ENCODE measurements around the gene POC1A. TPM values are rescaled to one million over a fixed set of nuclear protein-coding genes. Genes with fewer than 3 reads are reported as not detected.

POC1A gene
- total and polyA plus RNA-seq, 2 of the 8 experiments (the other 6 are each of a cell fraction or from before 2014, with no cell fraction given): 35.7 to 39.2 TPM

- H3K14ac ChIP-seq (ENCODE audit: insufficient read length): no peak overlapping the region
- WGBS, 2 experiments (ENCODE audit: extremely low coverage in 1 of 2, insufficient coverage in 1 of 2, insufficient read length in 1 of 2, insufficient replicate concordance in 2 of 2, low coverage in 1 of 2, low lambda C conversion rate in 2 of 2, missing lambda C conversion rate in 1 of 2): 97% methylated on average over 5 of the region's 5 CpGs; no CpG with 5 or more reads in 1 of the 2 experiments
- POLR2A ChIA-PET (ENCODE audit: partially characterized antibody): interaction anchor here (0.7 to 1.8 kb wide), 5 partner anchors 10 to 167 kb away, joined by 3 to 5 read pairs (median 4); partner anchors contain the start of gene RPL29
Observed at GRCh38 chr3:52118156-52118875, 35.9 kb downstream of the POC1A start.

More at GRCh38 chr3:52118156-52118875, 35.9 kb downstream of the POC1A start:
- H3K18ac ChIP-seq (ENCODE audit: extremely low read depth, low read length): no peak overlapping the region
- H3K79me1 ChIP-seq (ENCODE audit: low read depth, low read length): no peaks in the 10 kb centered on the region; the same call in 1 of the 2 replicates
- TF ChIP-seq SP1 (IDR thresholded peaks at IDR 0.05; ENCODE audit: low read depth, low read length) (no peak), RAD21 (IDR thresholded peaks at IDR 0.05 in 1 of 2, conservative IDR thresholded peaks at IDR 0.05 in 1 of 2; ENCODE audit: low read depth in 2 of 2, low read length in 2 of 2) (no peak), SP2 (IDR thresholded peaks at IDR 0.05; ENCODE audit: low read length) (no peak), FOSL1 (IDR thresholded peaks at IDR 0.05; ENCODE audit: insufficient read depth, low read depth, low read length) (no peak)
- no peak for FAIRE-seq
- H3K4ac ChIP-seq (replicated peaks; ENCODE audit: insufficient read length, low read depth, low read length): no peak overlapping the region
- peaks cover 0 to 3% of the 10 kb centered on the region in 2 experiments for H4K20me1 ChIP-seq (replicated peaks in 1 of 2; ENCODE audit: control insufficient read depth in 1 of 2, insufficient read depth in 2 of 2, low read length in 2 of 2)
- H4K5ac ChIP-seq (ENCODE audit: insufficient read length, low read depth, low read length): no peak overlapping the region
- H2BK120ac ChIP-seq (replicated peaks; ENCODE audit: low read depth, low read length): no peak overlapping the region
- H2BK5ac ChIP-seq (ENCODE audit: low read depth, low read length): no peak overlapping the region
- H3K56ac ChIP-seq (replicated peaks; ENCODE audit: insufficient read length, low read depth, low read length): no peak overlapping the region
- no peak overlapping the region for H3K4me2 ChIP-seq (ENCODE audit: insufficient read depth in 1 of 2, low read depth in 2 of 2, low read length in 2 of 2)
- no peak overlapping the region for H3K23ac ChIP-seq (ENCODE audit: insufficient read length)
- H3K27ac ChIP-seq (ENCODE audit: low read depth, low read length): no peak overlapping the region
- H3K4me1 ChIP-seq (replicated peaks in 1 of 4; ENCODE audit: control insufficient read depth in 3 of 4, insufficient read depth in 4 of 4, low read length in 3 of 4): no peaks in the 10 kb centered on the region
- H2AK5ac ChIP-seq (ENCODE audit: low read depth, low read length): no peak overlapping the region
- H3K79me2 ChIP-seq (ENCODE audit: control insufficient read depth in 1 of 2, insufficient read depth in 2 of 2, low read length in 2 of 2): no peaks in the 10 kb centered on the region
- no peak overlapping the region for H2BK12ac ChIP-seq (ENCODE audit: low read depth, low read length)
- peaks cover 11 to 21% (median 14%) of the 10 kb centered on the region in 4 experiments for H3K36me3 ChIP-seq (ENCODE audit: control insufficient read depth in 2 of 4, insufficient read depth in 4 of 4, low read length in 3 of 4)
- CTCF ChIA-PET (ENCODE audit: partially characterized antibody): interaction anchor here (0.6 to 4.6 kb wide), 11 partner anchors 10 to 250 kb away, joined by 3 to 30 read pairs (median 4); no protein-coding TSS in a partner anchor
- no peak for DNase-seq (ENCODE audit: low read depth in 1 of 2, low spot score in 2 of 2)
- H3K9me3 ChIP-seq (ENCODE audit: insufficient read depth in 2 of 2, low read depth in 1 of 2, low read length in 1 of 2): no peaks in the 10 kb centered on the region
- H4K91ac ChIP-seq (replicated peaks; ENCODE audit: insufficient read length, low read length): no peak overlapping the region
- no peak overlapping the region for H2BK20ac ChIP-seq (ENCODE audit: low read length)
- no peak overlapping the region for H2BK15ac ChIP-seq (ENCODE audit: low read length)
- H3K23me2 ChIP-seq (ENCODE audit: low read depth, low read length): no peaks in the 10 kb centered on the region
- H4K8ac ChIP-seq (ENCODE audit: extremely low read depth, insufficient read depth, low read length): no peak overlapping the region
- H3K27me3 ChIP-seq (replicated peaks in 1 of 4; ENCODE audit: control insufficient read depth in 3 of 4, extremely low read depth in 1 of 4, insufficient read depth in 3 of 4, low read length in 3 of 4): no peaks in the 10 kb centered on the region
- no peak overlapping the region for H2AFZ ChIP-seq (ENCODE audit: low read length)
- no peak overlapping the region for H3K4me3 ChIP-seq (ENCODE audit: extremely low read depth in 1 of 4, insufficient read depth in 2 of 4, low read depth in 3 of 4, low read length in 4 of 4)
- H3K9ac ChIP-seq (replicated peaks in 1 of 4; ENCODE audit: extremely low read depth in 1 of 4, low read depth in 3 of 4, low read length in 3 of 4): no peak overlapping the region

Measured in H1 (cell line).